HG02981 (cell line): ENCODE data around the gene TRIM34.
"Not testable (repeated sequence)": the region's sequence is repeated elsewhere in the genome, so short reads cannot be mapped to it uniquely, and the experiment has no call there.

Source experiments
- ATAC-seq: cut with Tn5 transposase; IDR thresholded peaks from one replicate; pipeline ENCODE4 v1.9.1; 2021; ENCODE audit warnings: mild to moderate bottlenecking, moderate library complexity; ENCODE audit not compliant: unreplicated experiment

Gene TRIM34

GRCh38 chr11:5683620-5684019, 58.8 kb downstream of the TRIM34 start:
- not testable (repeated sequence) for ATAC-seq

GRCh38 chr11:5684036-5684645, 59.3 kb downstream of the TRIM34 start:
- peak; percentile 5 for ATAC-seq

DNA sequence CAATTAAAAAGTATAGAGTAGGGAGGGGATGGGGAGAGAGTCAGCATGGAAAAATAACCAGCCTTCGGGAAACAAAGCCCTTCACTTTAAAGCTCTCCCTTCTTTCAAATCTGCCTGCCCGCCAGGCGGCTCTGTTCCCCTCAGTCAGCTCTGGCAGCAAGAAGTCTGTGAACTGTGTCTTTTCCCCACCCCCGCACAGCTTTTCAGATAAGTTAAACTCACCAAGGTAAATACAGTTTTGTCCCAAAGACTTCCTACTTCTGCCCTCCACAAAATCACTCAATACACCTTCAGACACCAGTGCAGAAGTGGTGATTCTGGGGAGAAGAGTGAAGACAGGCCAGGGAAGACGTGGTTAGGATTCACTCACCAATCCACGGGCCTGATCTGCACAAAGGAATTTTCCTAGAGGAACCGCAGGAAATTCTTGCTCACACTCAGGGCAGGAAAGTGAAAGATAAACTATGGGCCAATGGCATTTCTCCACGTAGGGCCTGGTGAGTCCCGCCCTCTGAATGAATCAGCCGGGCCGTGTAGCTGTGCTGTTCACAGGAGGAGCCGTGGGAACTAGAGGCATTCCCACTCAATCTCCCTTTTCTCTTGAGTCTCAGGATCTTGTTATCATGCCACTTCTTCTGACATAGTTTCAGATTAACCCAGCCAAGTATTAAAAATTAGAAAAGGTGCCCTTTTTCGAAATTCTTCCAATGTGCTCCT, 60.0 kb downstream of the TRIM34 start, which contains the start of gene TRIM5:
Gene TRIM5 (minus strand): TSS at position 429 of the 717 bp plus-strand sequence. CDS start 4,897 bp downstream, outside the sequence.
- peak; percentile 70 for ATAC-seq

DNA sequence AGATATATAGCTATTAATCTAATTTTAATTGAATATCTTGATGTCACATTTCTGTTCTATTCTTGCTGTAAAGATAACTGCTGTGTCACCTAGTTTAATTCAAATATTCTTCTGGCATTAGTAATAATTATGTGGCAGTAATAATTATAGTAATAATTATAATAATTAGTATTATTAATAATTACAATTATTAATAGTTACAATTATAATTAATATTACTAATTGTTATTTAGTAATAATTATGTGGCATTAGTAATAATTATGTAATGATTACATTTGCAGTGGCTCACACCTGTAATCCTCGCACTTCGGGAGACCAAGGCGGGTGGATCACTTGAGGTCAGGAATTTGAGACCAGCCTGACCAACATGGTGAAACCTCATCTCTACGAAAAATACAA, 61.6 kb downstream of the TRIM34 start:
- ATAC-seq: no peak

DNA sequence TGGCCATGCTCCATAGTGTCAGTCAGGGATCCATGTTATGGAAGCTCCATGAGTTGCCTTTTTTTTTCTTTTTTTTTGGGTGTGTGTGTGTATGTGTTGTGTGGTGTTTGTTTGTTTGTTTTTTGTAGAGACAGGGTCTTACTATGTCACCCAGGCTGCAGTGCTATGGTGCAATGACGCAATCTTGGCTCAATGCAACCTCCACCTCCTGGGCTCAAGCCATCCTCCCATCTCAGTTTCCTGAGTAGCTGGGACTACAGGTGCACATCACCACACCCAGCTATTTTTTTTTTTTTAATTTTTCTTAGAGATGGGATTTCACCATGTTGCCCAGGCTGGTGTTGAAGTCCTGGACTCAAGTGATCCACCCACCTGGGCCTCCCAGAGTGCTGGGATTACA, 63.7 kb downstream of the TRIM34 start:
- ATAC-seq: no peak

- ATAC-seq: peak; percentile 74
Observed at GRCh38 chr11:5689551-5689983, 64.8 kb downstream of the TRIM34 start, which contains the start of gene TRIM22. TSS of gene TRIM22 (plus strand) at chr11:5689790. CDS start at chr11:5696233, 6,443 bp downstream.

DNA sequence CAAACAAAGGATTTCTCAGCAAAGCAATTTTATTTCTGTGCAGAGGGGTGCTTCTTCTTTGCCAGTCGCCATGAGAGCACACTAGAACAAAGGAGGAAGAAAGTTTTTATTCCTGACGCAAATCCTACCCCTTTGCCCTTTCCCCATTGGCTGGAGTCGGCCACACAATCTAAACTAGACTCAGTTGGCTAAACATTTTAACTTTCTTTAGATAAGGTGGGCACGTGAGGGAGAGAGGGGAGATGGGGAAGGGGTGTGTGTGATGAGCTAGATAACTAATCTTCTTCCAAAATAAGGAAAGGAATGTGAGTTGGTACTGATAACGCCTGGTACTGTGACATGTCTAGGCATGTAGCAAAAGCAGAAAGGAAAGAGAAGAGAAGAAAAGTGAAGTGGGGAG, 65.4 kb downstream of the TRIM34 start:
- no peak for ATAC-seq

- ATAC-seq: no peak
Observed at GRCh38 chr11:5690736-5691135, 65.9 kb downstream of the TRIM34 start.

GRCh38 chr11:5691238-5691963, 66.6 kb downstream of the TRIM34 start:
- not testable (repeated sequence) for ATAC-seq

DNA sequence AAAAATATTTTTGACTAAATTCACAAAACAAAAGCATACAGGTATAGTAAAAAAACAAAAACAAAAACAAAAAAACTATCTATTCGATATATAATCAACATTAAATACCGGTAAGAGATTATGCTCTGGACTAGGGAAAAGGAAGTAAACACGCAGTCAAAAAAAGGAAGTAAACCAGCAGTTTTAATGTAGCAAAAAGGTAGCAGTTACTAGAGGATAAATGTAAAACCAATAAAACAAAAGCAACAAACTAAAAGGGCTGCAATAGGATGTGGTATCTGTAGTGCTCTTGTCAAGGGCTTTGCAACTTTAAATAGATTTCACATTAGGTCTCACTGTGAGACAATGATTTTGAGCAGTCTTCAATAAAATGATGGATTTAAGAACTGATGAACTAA, 67.2 kb downstream of the TRIM34 start:
- no peak for ATAC-seq
